K562 (cell line): Measurements from ENCODE around the gene THAP11.

Source experiments
- ATF7 ChIP-seq: fragments of 450-650 bp; IDR thresholded peaks from 2 replicates; pipeline ENCODE4 v1.7.1; 2014; ENCODE audit warnings: mild to moderate bottlenecking, moderate library complexity
- CTCF ChIP-seq, 3 experiments: IDR thresholded peaks in 2 of 3; conservative IDR thresholded peaks in 1 of 3; 2 replicates each; pipeline ENCODE4 v1.5.1; 2011 to 2012; ENCODE audit warnings: low read length in 3 of 3, mild to moderate bottlenecking in 3 of 3, control low read depth in 2 of 3, improper control_type of control experiment in 1 of 3, inconsistent platforms in 1 of 3, low read depth in 1 of 3, mixed read lengths in 1 of 3, moderate library complexity in 1 of 3; ENCODE audit not compliant: insufficient read depth in 2 of 3
- FOXM1 ChIP-seq, 2 experiments: fragments of 450-650 bp in 1 of 2; sonication (generic) in 1 of 2; formaldehyde crosslinking in 1 of 2; IDR thresholded peaks; 2 replicates each; pipeline versions ENCODE4 v1.6.1 to v1.9.0; 2017 to 2022; ENCODE audit warnings: low read depth in 2 of 2, mild to moderate bottlenecking in 2 of 2, missing genetic modification reagents in 1 of 2, moderate library complexity in 1 of 2
- POLR2H ChIP-seq: IDR thresholded peaks from 2 replicates; pipeline ENCODE4 v1.6.1; 2016; ENCODE audit warnings: missing genetic modification characterization, low read depth, mild to moderate bottlenecking, control low read depth, missing compliant biosample characterization, moderate library complexity
- SMARCA5 ChIP-seq: fragments of 450-650 bp; IDR thresholded peaks from 2 replicates; pipeline ENCODE4 v1.6.1; 2016
- ZFP30 ChIP-seq: fragments of 250-450 bp; sonication (Bioruptor Pico); IDR thresholded peaks from 2 replicates; pipeline ENCODE4 v1.8.0; 2022; ENCODE audit warnings: moderate library complexity, mild to moderate bottlenecking, inconsistent platforms, borderline replicate concordance

GRCh38 chr16:67869653-67870052 lies 27.5 kb downstream of the THAP11 start:
- no peak for TF ChIP-seq CTCF (IDR thresholded peaks at IDR 0.05 in 2 of 3, conservative IDR thresholded peaks at IDR 0.05 in 1 of 3; ENCODE audit: insufficient read depth in 2 of 3, low read depth in 1 of 3, low read length in 3 of 3)
- TF ChIP-seq FOXM1 (IDR thresholded peaks at IDR 0.05; ENCODE audit: low read depth): no peak
- no peak for TF ChIP-seq FOXM1 (CRISPR knock-in tag; IDR thresholded peaks at IDR 0.05; ENCODE audit: low read depth)
- TF ChIP-seq ATF7: no peak
- no peak for TF ChIP-seq POLR2H (tag)
- TF ChIP-seq ZFP30 (CRISPR knock-in tag): no peak
- no peak for TF ChIP-seq SMARCA5
